ENCODE results near the gene ZC3H14. TPM values are rescaled to one million over a fixed set of nuclear protein-coding genes. Genes with fewer than 3 reads are reported as not detected.

The ZC3H14 gene
- total and polyA plus RNA-seq, 9 of the 15 experiments (the other 6 are each of a cell fraction or from before 2014, with no cell fraction given): 21.1 to 109 (median 45.3) TPM

DNA sequence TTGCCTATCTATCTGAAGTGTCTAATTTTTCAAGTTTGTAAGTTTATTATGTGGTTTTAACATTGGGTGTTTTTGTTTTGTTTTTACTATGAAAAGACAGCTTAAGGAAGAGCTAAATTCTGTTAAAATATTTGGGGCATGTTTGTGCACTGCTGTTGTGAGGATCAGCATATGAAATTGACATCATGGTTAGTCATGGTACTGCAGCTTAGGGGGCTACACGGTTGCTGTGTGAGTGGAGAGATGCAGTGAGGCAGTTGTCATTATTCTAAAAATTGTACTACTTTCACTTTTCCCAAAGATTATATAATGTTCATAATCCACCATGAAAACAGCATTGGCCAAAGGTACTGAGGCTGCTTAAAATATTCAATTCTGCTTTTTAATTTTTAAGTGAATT is 49.0 kb downstream of the ZC3H14 start (continued):
- no peak for TF ChIP-seq CREBBP (IDR thresholded peaks at IDR 0.05; ENCODE audit: low read depth, low read length)
- TF ChIP-seq, protein P1, sequence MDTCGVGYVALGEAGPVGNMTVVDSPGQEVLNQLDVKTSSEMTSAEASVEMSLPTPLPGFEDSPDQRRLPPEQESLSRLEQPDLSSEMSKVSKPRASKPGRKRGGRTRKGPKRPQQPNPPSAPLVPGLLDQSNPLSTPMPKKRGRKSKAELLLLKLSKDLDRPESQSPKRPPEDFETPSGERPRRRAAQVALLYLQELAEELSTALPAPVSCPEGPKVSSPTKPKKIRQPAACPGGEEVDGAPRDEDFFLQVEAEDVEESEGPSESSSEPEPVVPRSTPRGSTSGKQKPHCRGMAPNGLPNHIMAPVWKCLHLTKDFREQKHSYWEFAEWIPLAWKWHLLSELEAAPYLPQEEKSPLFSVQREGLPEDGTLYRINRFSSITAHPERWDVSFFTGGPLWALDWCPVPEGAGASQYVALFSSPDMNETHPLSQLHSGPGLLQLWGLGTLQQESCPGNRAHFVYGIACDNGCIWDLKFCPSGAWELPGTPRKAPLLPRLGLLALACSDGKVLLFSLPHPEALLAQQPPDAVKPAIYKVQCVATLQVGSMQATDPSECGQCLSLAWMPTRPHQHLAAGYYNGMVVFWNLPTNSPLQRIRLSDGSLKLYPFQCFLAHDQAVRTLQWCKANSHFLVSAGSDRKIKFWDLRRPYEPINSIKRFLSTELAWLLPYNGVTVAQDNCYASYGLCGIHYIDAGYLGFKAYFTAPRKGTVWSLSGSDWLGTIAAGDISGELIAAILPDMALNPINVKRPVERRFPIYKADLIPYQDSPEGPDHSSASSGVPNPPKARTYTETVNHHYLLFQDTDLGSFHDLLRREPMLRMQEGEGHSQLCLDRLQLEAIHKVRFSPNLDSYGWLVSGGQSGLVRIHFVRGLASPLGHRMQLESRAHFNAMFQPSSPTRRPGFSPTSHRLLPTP (IDR thresholded peaks at IDR 0.05; ENCODE audit: borderline replicate concordance, extremely low read depth, insufficient read length): no peak
- no peak for TF ChIP-seq DIDO1 (tag; IDR thresholded peaks at IDR 0.05; ENCODE audit: low read depth)
- no peak for TF ChIP-seq NUFIP1 (IDR thresholded peaks at IDR 0.05; ENCODE audit: partially characterized antibody)
- TF ChIP-seq PRPF4 (IDR thresholded peaks at IDR 0.05; ENCODE audit: insufficient read depth, low read depth, low read length, poor library complexity, severe bottlenecking): no peak
- no peak for TF ChIP-seq TEAD2 (tag; IDR thresholded peaks at IDR 0.05)
- TF ChIP-seq, protein P2, sequence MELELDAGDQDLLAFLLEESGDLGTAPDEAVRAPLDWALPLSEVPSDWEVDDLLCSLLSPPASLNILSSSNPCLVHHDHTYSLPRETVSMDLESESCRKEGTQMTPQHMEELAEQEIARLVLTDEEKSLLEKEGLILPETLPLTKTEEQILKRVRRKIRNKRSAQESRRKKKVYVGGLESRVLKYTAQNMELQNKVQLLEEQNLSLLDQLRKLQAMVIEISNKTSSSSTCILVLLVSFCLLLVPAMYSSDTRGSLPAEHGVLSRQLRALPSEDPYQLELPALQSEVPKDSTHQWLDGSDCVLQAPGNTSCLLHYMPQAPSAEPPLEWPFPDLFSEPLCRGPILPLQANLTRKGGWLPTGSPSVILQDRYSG (tag; conservative IDR thresholded peaks at IDR 0.05; ENCODE audit: low read depth): no peak
- no peak for TF ChIP-seq ZC3H8 (IDR thresholded peaks at IDR 0.05)

Measured in K562 (cell line).